HL-60 (cell line): ENCODE results near the gene NDE1.

Experiments used
- DNase-seq, 2 experiments: peaks; one replicate each; pipeline ENCODE4 v3.0.0-alpha.2; 2010 to 2020; ENCODE audit warnings: low read depth in 1 of 2, low spot score in 1 of 2
- H3K27ac ChIP-seq: fragments of 250-450 bp; sonication (Bioruptor Pico); replicated peaks from 2 replicates; pipeline ENCODE4 v1.5.1; 2020; ENCODE audit warnings: mild to moderate bottlenecking, moderate library complexity
- H3K27me3 ChIP-seq: fragments of 250-450 bp; sonication (Bioruptor Pico); 2 replicates; pipeline ENCODE4 v1.5.1; 2021; ENCODE audit warnings: mild to moderate bottlenecking, moderate library complexity; ENCODE audit not compliant: insufficient read depth, poor library complexity, severe bottlenecking
- H3K4me3 ChIP-seq: replicated peaks from 2 replicates; pipeline ENCODE4 v1.5.1; 2011; ENCODE audit warnings: mild to moderate bottlenecking, control low read depth, low read length; ENCODE audit not compliant: insufficient read depth
- GABPA ChIP-seq: IDR thresholded peaks from 2 replicates; pipeline ENCODE4 v1.6.1; 2012; ENCODE audit warnings: low read depth
- POLR2AphosphoS5 ChIP-seq: IDR thresholded peaks from 2 replicates; pipeline ENCODE4 v1.6.1; 2012; ENCODE audit warnings: low read depth
- REST ChIP-seq: IDR thresholded peaks from 2 replicates; pipeline ENCODE4 v1.6.1; 2012; ENCODE audit warnings: low read depth; ENCODE audit not compliant: insufficient replicate concordance
- SPI1 ChIP-seq: IDR thresholded peaks from 2 replicates; pipeline ENCODE4 v1.6.1; 2012; ENCODE audit warnings: low read depth, mild to moderate bottlenecking, borderline replicate concordance
- long read RNA-seq: library from polyadenylated mRNA; unstranded; transcript quantifications from one replicate; pipeline ENCODE4 v2.0.0, GENCODE V29; 2020
- TF ChIP-seq, protein P1 (sequence below): IDR thresholded peaks from one replicate; pipeline ENCODE4 v1.5.1; 2011; ENCODE audit warnings: low read length, control low read depth, inconsistent platforms; ENCODE audit not compliant: insufficient read depth

NDE1 gene
- long read RNA-seq, transcript NDE1-201 (9 exons, 3,221 nt) = major isoform, 80 of 169 reads
- long read RNA-seq, partial matches to known transcripts = 13 of 169 reads
- long read RNA-seq, other reads (novel, unspliced or antisense) = 76 of 169 reads

DNA sequence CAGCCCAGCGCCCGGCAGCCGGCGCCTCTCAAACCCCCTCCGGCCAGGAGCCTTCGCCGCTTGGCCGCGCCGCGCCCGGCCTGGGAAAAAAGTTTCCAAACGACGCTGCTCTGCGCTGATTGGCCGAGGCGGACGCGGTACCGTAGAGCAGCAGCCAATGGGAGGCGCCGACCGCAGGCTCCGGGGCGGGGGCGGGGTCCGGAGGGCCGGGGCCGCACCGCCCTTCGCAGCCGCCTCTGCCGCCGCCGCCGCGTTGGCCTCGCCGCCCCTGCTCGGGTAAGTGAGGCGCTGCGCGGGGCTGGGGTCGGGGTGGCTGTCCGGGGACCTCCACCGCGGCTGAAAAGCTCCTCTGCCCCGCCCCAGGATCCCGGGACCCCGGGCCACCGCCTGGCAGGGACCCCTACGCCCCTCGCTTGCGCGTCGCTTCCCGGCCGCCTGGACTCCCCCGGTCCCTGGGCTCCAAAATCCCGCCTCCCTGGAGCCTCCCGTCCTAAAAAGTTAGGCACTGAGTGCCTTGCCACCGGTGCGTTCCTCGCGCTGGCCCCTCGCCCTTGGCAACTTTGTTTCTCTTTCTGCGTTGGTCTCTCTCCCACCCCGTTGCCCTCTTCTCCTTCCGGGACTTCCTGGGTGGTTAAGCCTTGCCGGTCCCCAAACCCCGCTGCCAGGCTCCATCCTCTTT is at the start of gene NDE1:
TSS of gene NDE1 (plus strand) at position 227 of the 679 bp plus-strand sequence. CDS start 14,534 bp downstream, outside the sequence.
- Histone ChIP-seq H3K4me3 (peak within 1 kb of the TSS; percentile 76), H3K27ac (peak within 1 kb of the TSS; percentile 83), H3K27me3 (no peaks in the 10 kb centered on the region)
- peak; percentile 78 to 88 for DNase-seq
- no peak for TF ChIP-seq REST
- TF ChIP-seq POLR2AphosphoS5 = 0 out of 2 replicates have a peak, but pooled peaks have one; percentile 38

DNA sequence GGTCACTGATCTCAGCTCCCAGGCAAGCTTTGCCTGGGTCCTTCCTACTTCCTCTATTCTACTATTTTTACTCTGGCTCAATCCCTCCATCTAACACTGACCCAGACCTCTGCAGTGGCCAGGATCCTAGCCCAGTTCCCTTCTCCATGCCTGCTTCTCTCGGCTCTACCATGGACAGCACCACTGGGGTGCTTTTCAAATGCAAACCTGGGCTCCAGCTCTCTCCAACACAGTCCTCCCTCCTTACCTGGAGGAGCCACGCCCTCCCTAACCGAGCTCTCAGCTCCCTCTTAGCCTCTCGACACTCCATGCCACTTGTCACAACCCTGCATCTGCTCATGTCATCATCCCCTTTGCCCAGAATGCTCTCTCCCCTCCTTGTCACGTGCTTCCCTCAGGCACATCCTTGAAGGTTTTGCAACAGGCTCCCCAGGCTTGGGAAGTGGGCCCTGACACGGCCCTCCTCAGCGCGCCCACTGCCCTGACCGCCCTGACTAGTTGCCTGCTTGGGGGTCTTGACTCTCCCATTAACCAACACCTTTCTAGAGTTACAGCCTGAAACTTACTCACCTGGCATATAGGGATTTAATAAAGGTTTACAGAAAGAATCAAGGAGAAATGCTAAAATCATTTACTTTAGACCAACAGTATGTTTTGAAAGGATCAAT is 48.7 kb upstream of the NDE1 start:
- TF ChIP-seq, protein P1, sequence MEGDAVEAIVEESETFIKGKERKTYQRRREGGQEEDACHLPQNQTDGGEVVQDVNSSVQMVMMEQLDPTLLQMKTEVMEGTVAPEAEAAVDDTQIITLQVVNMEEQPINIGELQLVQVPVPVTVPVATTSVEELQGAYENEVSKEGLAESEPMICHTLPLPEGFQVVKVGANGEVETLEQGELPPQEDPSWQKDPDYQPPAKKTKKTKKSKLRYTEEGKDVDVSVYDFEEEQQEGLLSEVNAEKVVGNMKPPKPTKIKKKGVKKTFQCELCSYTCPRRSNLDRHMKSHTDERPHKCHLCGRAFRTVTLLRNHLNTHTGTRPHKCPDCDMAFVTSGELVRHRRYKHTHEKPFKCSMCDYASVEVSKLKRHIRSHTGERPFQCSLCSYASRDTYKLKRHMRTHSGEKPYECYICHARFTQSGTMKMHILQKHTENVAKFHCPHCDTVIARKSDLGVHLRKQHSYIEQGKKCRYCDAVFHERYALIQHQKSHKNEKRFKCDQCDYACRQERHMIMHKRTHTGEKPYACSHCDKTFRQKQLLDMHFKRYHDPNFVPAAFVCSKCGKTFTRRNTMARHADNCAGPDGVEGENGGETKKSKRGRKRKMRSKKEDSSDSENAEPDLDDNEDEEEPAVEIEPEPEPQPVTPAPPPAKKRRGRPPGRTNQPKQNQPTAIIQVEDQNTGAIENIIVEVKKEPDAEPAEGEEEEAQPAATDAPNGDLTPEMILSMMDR = no peak
- TF ChIP-seq REST = peak; percentile 87
- Histone ChIP-seq H3K4me3 (no peak overlapping the region), H3K27me3 (no peaks in the 10 kb centered on the region), H3K27ac (no peak overlapping the region)
- no peak for DNase-seq

DNA sequence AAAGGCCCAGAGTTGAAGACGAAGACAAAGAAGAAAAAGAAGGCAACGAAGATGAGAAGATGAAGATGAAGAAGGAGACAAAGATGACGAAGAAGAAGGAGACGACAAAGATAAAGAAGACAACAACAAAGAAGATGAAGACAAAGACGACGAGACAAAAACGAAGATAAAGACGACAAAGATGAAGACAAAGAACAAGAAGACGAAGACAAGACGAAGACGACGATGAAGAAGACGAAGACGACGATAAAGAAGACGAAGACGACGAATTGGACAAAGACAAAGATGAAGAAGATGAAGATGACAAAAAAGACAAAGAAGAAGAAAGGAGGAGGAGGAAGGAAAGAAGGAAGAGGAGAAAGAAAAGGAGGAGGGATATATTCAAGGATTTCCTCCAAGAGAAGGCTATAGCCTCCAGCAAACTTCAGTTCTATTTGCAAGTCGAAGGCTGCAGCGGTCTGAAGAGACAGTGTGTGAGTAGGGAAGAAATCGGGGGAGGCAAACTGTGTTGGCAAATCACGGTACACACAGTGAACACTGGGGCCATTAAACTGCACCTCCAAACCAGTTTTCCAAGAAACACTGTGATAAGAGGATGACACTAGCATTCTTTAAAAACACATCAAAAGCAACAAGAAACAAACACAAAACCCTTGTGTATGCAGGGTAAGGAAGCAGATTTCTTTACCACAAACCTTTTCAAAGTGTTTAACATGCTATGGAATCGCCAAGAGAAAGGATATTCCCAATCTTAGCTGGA is 47.6 kb upstream of the NDE1 start:
- no peak overlapping the region for H3K27ac ChIP-seq
- no peaks in the 10 kb centered on the region for H3K27me3 ChIP-seq
- H3K4me3 ChIP-seq = no peak overlapping the region
- TF ChIP-seq GABPA (no peak), POLR2AphosphoS5 (no peak), REST (no peak), SPI1 (no peak)
- TF ChIP-seq, protein P1 = no peak
- no peak for DNase-seq
